ENCODE measurements around the gene FARP2.

Gene FARP2

DNA sequence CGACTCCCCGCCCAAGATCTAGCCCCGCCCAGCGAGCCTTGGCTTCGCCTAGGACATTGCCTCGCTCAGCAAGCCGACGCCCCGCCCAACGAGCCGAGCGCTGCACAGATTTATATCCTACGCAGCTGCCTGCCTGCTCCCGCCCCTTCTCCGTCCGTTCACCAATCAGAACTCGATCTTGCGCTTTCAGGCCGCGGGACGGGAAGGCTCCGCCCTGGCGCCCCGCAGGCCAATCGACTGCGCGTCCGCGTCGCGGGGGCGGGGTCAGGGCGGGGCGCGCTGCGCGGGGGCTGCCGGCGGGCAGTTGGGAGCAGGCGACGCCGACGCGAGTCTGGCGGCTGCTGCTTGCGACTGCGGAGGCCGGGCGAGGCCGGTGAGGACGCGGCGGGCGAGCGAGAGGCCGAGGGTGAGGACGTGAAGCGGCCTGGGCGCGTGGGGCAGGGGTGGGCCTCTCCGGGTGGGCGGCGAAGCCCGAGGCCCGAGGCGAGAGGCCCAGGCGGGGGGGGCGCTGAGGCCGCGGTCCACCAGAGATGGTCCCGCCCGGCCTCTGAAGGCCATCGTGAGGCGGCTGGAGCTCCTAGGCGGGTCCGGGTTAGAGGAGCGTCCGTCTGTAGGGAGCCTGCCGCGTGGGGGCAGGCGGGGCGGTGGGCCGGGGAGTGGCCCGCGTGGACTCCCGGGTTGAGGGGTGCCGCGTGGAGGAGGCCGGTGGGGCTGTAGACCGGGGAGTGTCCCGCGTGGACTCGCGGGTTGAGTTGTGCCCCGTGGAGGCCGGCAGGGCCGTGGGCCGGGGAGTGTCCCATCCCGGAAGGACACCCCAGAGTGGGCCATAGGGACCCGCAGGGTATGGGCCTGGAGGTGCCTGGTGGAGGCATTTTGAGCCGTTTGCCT lies at the start of gene FARP2:
TSS of gene FARP2 (plus strand) at position 303 of the 888 bp plus-strand sequence. CDS start 16,823 bp downstream, outside the sequence.
- in situ Hi-C loops (cut with HindIII; ENCODE audit: low sequenced_read_pairs) = no loop called here
- H3K4me3 ChIP-seq (ENCODE audit: low read depth, low read length) = peak within 1 kb of the TSS; percentile 88
- peak; percentile 99 for DNase-seq (ENCODE audit: low read depth, low spot score)
- no peak for TF ChIP-seq CTCF (IDR thresholded peaks at IDR 0.05; ENCODE audit: low read depth, low read length)

DNA sequence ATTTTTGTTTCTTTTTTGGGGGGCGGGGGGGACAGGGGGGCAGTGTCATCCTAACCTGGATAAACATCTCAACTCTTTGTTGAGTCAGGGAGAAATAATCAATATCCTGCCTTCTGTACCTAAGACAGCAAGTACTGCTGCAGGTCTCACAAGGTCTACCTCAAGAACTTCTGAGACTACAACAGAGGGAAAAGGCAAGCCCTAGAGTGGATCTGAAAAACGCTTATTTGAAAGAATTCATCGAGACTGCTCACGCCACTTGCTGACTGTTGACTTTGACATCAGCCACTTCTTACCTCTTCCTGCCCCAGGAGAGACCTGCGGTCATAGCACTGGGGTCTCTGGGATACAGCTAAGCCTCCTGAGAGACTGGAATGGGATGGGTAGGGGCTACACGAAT lies 49.0 kb upstream of the FARP2 start:
- TF ChIP-seq CTCF (IDR thresholded peaks at IDR 0.05; ENCODE audit: low read depth, low read length) = no peak
- no peak overlapping the region for H3K4me3 ChIP-seq (ENCODE audit: low read depth, low read length)
- in situ Hi-C loops (cut with HindIII; ENCODE audit: low sequenced_read_pairs) = no loop called here
- no peak for DNase-seq (ENCODE audit: low read depth, low spot score)

DNA sequence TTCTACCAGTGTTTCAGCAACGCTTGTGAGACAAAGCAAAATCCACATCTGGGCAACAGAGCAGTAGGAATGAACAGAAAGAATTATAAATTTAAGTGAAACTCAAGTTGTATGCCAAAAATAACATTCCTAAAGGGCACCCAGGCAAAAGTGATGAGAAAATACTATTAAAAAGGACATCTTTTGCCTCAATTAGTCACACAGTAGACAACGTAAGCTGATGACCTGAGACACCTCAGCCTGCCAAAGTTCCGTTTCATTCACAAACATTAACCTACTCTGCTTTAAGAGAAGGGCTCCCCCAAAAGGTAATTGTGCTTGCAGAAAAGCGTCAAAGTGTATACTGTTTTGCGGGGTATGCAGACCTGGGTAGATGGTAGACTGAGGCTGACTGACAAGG lies 47.8 kb upstream of the FARP2 start:
- no peak overlapping the region for H3K4me3 ChIP-seq (ENCODE audit: low read depth, low read length)
- peak; percentile 36 for DNase-seq (ENCODE audit: low read depth, low spot score)
- in situ Hi-C loops (cut with HindIII; ENCODE audit: low sequenced_read_pairs) = no loop called here
- no peak for TF ChIP-seq CTCF (IDR thresholded peaks at IDR 0.05; ENCODE audit: low read depth, low read length)

GRCh38 chr2:241308832-241309500 lies 47.1 kb upstream of the FARP2 start:
- in situ Hi-C loops (cut with HindIII; ENCODE audit: low sequenced_read_pairs) = no loop called here
- DNase-seq (ENCODE audit: low read depth, low spot score) = no peak
- no peak for TF ChIP-seq CTCF (IDR thresholded peaks at IDR 0.05; ENCODE audit: low read depth, low read length)
- H3K4me3 ChIP-seq (ENCODE audit: low read depth, low read length) = no peak overlapping the region

DNA sequence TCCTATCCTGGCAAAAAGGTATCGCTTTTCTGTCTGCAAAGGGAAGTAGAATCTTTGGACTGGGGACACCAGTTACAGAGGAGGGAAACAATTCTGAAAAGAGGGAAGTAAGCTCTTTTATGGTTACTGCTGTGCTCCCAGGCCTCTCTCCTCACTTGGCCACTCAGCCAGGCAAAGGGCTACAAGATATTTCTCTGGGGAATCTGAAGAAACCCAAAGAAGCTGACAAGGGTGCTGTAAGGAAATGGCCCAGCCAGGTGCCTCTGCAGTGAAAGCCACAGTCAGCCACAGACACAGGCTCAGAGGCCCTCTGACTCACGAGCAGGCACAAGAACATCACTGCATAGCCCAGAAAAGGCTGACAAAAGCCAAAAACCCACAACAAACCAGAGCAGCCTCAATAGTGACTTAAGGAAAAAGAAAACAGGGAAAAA lies 46.4 kb upstream of the FARP2 start:
- in situ Hi-C loops (cut with HindIII; ENCODE audit: low sequenced_read_pairs) = no loop called here
- TF ChIP-seq CTCF (IDR thresholded peaks at IDR 0.05; ENCODE audit: low read depth, low read length) = no peak
- peak; percentile 66 for DNase-seq (ENCODE audit: low read depth, low spot score)
- no peak overlapping the region for H3K4me3 ChIP-seq (ENCODE audit: low read depth, low read length)

- no peak for DNase-seq (ENCODE audit: low read depth, low spot score)
- no peak overlapping the region for H3K4me3 ChIP-seq (ENCODE audit: low read depth, low read length)
- in situ Hi-C loops (cut with HindIII; ENCODE audit: low sequenced_read_pairs) = no loop called here
- no peak for TF ChIP-seq CTCF (IDR thresholded peaks at IDR 0.05; ENCODE audit: low read depth, low read length)
These were observed 45.0 kb upstream of the FARP2 start for GRCh38 chr2:241310917-241311566.

All from astrocyte of the spinal cord (primary cell).